Measurements from ENCODE around the gene BMP7. TPM values are rescaled to one million over a fixed set of nuclear protein-coding genes. Genes with fewer than 3 reads are reported as not detected.

The BMP7 gene
- total and polyA plus RNA-seq, 9 of the 15 experiments (the other 6 are each of a cell fraction or from before 2014, with no cell fraction given) = 0.18 TPM; not detected in 8

- no peak for TF ChIP-seq RFX1 (IDR thresholded peaks at IDR 0.05)
Observed at GRCh38 chr20:57244221-57244585, 22.2 kb downstream of the BMP7 start (continued).

DNA sequence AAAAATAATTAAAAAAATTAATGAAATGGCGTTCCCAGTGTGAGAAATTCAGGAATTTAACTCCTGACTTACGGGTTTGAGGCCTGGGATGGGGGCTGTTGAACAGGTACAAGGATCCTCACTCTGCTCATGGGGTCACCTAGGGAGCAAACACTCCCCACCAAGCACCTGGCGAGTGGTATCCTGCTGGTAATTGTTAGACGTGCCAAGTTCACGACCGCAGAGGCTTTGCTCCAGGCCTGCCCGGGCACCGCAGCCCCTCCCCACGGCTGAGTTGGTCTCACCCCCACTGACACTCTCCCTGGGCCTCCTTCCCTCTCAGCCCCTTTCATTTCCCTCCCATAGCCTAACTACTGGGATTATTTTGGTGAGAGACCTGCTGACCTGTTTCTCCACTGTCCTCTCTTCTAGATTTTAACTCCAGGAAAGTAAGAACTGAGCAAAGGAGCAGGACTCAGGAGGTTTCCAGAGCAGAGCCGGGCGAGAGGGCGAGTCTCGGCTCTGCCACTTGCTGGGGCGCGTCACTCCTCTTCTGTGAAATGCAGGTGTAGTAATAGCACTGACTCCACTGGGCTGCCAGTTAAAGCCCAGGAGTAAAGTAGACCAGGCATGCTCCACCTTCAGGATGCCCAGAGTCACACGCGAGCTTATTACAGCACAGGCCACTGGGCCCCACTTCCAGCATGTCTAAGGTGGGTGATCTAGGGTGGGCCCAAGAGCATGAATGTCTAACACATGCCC, 22.8 kb downstream of the BMP7 start:
- no peaks in the 10 kb centered on the region for H3K36me3 ChIP-seq (ENCODE audit: control insufficient read depth, insufficient read depth, low read length)
- H3K4me2 ChIP-seq (ENCODE audit: insufficient read depth, low read length) = no peak overlapping the region
- no peak overlapping the region for H3K27ac ChIP-seq (ENCODE audit: extremely low read depth, low read depth, low read length)
- BruUV-seq (replicated peaks) = no TSS peak
- H3K4me3 ChIP-seq = no peak overlapping the region
- peaks cover 2% of the 10 kb centered on the region for H3K9me1 ChIP-seq (ENCODE audit: control insufficient read depth, insufficient read depth, low read length)
- no peaks in the 10 kb centered on the region for H4K20me1 ChIP-seq (replicated peaks; ENCODE audit: control insufficient read depth, insufficient read depth, low read length)
- peaks cover 0 to 11% of the 10 kb centered on the region in 2 experiments; a peak in 1 of 5 replicates for H3K27me3 ChIP-seq (ENCODE audit: control insufficient read depth in 2 of 2, insufficient read depth in 2 of 2, low read length in 2 of 2)
- in situ Hi-C loops (cut with MboI) = no loop called here
- H3K79me2 ChIP-seq (ENCODE audit: control insufficient read depth, insufficient read depth, low read length) = no peaks in the 10 kb centered on the region
- no peak overlapping the region for H2AFZ ChIP-seq (ENCODE audit: low read depth, low read length)
- ChIA-PET POLR2A (interaction anchor here (0.6 kb wide), 1 partner anchor 23 kb away, joined by 3 read pairs; no protein-coding TSS in a partner anchor), CTCF (ENCODE audit: low intra/inter-chr PET ratio) (no interaction called here)
- no peak for FAIRE-seq
- peak; percentile 42; the same call in 2 of the 3 replicates for ATAC-seq
- TF ChIP-seq ZBTB11 (CRISPR knock-in tag; IDR thresholded peaks at IDR 0.05) (peak in 1 of 3 experiments; percentile 94; a peak in 2 of 6 replicates), NFYB (IDR thresholded peaks at IDR 0.05; ENCODE audit: extremely low read depth, insufficient read length) (no peak)
- TF ChIP-seq, protein P1, sequence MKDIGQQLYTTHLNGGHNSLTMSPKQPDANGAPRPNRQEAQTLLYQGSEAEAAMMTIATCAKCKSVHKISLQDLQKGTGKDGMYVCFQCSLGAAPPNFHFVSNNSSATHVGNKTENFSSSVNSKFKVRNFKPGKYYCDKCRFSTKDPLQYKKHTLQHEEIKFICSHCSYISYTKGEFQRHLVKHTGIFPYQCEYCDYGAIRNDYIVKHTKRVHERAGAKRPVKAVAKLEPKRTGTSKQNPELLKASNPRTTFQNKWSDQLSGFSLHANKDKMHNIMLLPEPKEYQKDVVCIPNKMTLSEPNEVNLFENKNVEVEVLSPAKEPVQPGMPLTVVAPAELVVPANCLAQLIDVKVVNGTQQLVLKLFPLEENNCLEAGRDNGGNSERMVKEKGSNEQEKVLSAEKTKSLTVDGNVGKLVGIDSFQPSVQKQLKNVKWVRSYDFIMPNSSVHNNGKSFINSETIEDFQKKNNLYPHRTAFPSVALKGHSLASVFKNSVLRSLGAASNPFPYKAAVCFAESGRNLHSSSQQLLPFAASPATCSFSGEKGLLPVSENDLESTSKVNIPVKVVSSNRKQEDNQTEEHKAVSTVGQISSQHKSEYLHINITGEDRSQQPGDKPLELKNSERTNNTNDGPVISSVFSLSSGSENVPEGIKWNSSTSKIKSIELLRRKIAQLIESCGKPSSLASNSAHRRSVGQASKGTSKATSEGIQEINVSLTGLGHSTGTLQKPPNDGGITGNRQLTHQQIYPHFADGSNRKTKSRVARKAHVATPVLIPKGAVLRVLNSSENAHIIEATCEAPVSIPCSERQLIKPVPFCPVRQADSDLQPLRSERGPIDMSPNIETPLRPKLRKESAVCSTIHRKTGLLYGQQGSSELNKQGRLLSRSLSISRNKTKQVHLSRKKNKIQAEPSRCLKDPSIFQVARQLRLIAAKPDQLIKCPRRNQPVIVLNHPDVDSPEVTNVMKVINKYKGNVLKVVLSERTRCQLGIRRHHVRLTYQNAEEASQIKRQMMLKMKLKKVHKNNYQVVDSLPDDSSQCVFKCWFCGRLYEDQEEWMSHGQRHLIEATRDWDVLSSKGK (CRISPR knock-in tag; IDR thresholded peaks at IDR 0.05) = no peak
- TF ChIP-seq, protein P2, sequence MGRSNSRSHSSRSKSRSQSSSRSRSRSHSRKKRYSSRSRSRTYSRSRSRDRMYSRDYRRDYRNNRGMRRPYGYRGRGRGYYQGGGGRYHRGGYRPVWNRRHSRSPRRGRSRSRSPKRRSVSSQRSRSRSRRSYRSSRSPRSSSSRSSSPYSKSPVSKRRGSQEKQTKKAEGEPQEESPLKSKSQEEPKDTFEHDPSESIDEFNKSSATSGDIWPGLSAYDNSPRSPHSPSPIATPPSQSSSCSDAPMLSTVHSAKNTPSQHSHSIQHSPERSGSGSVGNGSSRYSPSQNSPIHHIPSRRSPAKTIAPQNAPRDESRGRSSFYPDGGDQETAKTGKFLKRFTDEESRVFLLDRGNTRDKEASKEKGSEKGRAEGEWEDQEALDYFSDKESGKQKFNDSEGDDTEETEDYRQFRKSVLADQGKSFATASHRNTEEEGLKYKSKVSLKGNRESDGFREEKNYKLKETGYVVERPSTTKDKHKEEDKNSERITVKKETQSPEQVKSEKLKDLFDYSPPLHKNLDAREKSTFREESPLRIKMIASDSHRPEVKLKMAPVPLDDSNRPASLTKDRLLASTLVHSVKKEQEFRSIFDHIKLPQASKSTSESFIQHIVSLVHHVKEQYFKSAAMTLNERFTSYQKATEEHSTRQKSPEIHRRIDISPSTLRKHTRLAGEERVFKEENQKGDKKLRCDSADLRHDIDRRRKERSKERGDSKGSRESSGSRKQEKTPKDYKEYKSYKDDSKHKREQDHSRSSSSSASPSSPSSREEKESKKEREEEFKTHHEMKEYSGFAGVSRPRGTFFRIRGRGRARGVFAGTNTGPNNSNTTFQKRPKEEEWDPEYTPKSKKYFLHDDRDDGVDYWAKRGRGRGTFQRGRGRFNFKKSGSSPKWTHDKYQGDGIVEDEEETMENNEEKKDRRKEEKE (IDR thresholded peaks at IDR 0.05; ENCODE audit: borderline replicate concordance in 1 of 2, control insufficient read depth in 1 of 2, low read depth in 2 of 2, low read length in 1 of 2) = 0 out of 4 replicates have a peak, but pooled peaks of 1 of the 2 experiments have one; percentile 12
- intact Hi-C loops (cut with micrococcal nuclease) = no loop called here
- no peaks in the 10 kb centered on the region for H3K9me3 ChIP-seq (replicated peaks; ENCODE audit: control insufficient read depth, insufficient read depth, low read depth, low read length)
- H3K4me1 ChIP-seq (replicated peaks in 1 of 2; ENCODE audit: control insufficient read depth in 2 of 2, insufficient read depth in 2 of 2, low read length in 2 of 2) = no peaks in the 10 kb centered on the region
- 10% methylated on average over 17 of the region's 17 CpGs for WGBS (ENCODE audit: insufficient coverage, low coverage, missing lambda C conversion rate)
- no peak overlapping the region for H3K9ac ChIP-seq (ENCODE audit: insufficient read depth in 1 of 2, low read depth in 2 of 2, low read length in 2 of 2)
- DNase-seq (ENCODE audit: extremely low read depth in 1 of 4, low spot score in 3 of 4) = no peak

Data from K562 (cell line).